Natural killer cell (primary cell): ENCODE results near the gene TBC1D7. TPM values are rescaled to one million over a fixed set of nuclear protein-coding genes. Genes with fewer than 3 reads are reported as not detected.

Source experiments
- ATAC-seq, 3 donors: fragments of 150-1000 bp in 2 of 3; fragments of 200-7000 bp in 1 of 3; cut with Tn5 transposase; 1 replicate in 1 of 3; 2 replicates in 2 of 3; pipeline ENCODE4 v1.10.0; 2021; ENCODE audit warnings: mild to moderate bottlenecking in 2 of 3, moderate library complexity in 2 of 3
- DNase-seq, 2 donors: peaks; one replicate each; pipeline versions ENCODE4 v3.0.0 to v3.0.0-alpha.2; 2013 to 2021; ENCODE audit warnings: mixed read lengths in 1 of 2
- H3K27ac ChIP-seq: one replicate; pipeline ENCODE4 v1.5.1; 2013; ENCODE audit warnings: mild to moderate bottlenecking, low read length
- H3K27me3 ChIP-seq: one replicate; pipeline ENCODE4 v1.6.1; 2013; ENCODE audit warnings: low read length; ENCODE audit not compliant: control insufficient read depth, insufficient read depth
- H3K36me3 ChIP-seq: one replicate; pipeline ENCODE4 v1.6.1; 2013; ENCODE audit warnings: low read length; ENCODE audit not compliant: control insufficient read depth, insufficient read depth
- H3K4me1 ChIP-seq: one replicate; pipeline ENCODE4 v1.6.1; 2013; ENCODE audit warnings: low read length; ENCODE audit not compliant: control insufficient read depth, insufficient read depth
- H3K4me3 ChIP-seq: one replicate; pipeline ENCODE4 v1.5.1; 2013; ENCODE audit warnings: low read length
- H3K9me3 ChIP-seq: one replicate; pipeline ENCODE4 v1.6.1; 2013; ENCODE audit warnings: low read length; ENCODE audit not compliant: control insufficient read depth, insufficient read depth
- H3K27ac Mint-ChIP-seq, 2 donors: one replicate each; pipeline ENCODE4 v1.8.0; 2022; ENCODE audit warnings: mild to moderate bottlenecking in 2 of 2, mixed read lengths in 2 of 2, moderate library complexity in 1 of 2
- H3K27me3 Mint-ChIP-seq, 2 donors: one replicate each; pipeline ENCODE4 v1.8.0; 2022; ENCODE audit warnings: low read depth in 2 of 2, mixed read lengths in 2 of 2
- H3K36me3 Mint-ChIP-seq: one replicate; pipeline ENCODE4 v1.8.0; 2022; ENCODE audit warnings: mixed read lengths
- H3K4me1 Mint-ChIP-seq, 2 donors: one replicate each; pipeline ENCODE4 v1.8.0; 2022; ENCODE audit warnings: mixed read lengths in 2 of 2
- H3K4me3 Mint-ChIP-seq: one replicate; pipeline ENCODE4 v1.8.0; 2022; ENCODE audit warnings: mild to moderate bottlenecking, moderate library complexity, mixed read lengths
- H3K9me3 Mint-ChIP-seq, 2 donors: one replicate each; pipeline ENCODE4 v1.8.0; 2022; ENCODE audit warnings: mixed read lengths in 2 of 2
- CTCF ChIP-seq: fragments of 200-600 bp; IDR thresholded peaks from one replicate; pipeline ENCODE4 v1.8.0; 2022; ENCODE audit warnings: antibody characterized with exemption
- WGBS: methylation state at CpG from one replicate; pipeline ENCODE4 v1.1.7; 2013; ENCODE audit warnings: missing lambda C conversion rate; ENCODE audit not compliant: insufficient coverage; 5-methylcytosine and 5-hydroxymethylcytosine counted together
- intact Hi-C: fragments of 100-400 bp; cut with micrococcal nuclease; formaldehyde crosslinking; loops from one replicate; pipeline ENCODE4 v1.14.2; 2022
- total RNA-seq, 4 donors: library from RNA; stranded (reverse); fragments of 120-200 nt in 1 of 4; gene quantifications; one replicate each; pipeline versions ENCODE4 v1.2.3 to v1.2.4, GENCODE V29; 2013 to 2022

The TBC1D7 gene
- total RNA-seq, 3 donors from 2014 or later (not counting 1 experiment from before 2014, with no cell fraction given) = 20.1 to 29.7 (median 24.3) TPM

- H3K36me3 ChIP-seq = no peaks in the 10 kb centered on the region
- ATAC-seq (no peak), DNase-seq (no peak)
- H3K4me3 ChIP-seq = no peak overlapping the region
- peak overlapping the region in 1 of 2 donors; percentile 58 for H3K27ac Mint-ChIP-seq
- H3K4me3 Mint-ChIP-seq = no peak overlapping the region
- no peaks in the 10 kb centered on the region for H3K27me3 Mint-ChIP-seq
- peaks cover 20% of the 10 kb centered on the region for H3K4me1 ChIP-seq
- no peaks in the 10 kb centered on the region for H3K36me3 Mint-ChIP-seq
- no peak overlapping the region for H3K27ac ChIP-seq
- intact Hi-C loops = loop anchor here (5.0 to 10.0 kb wide), 2 partner anchors 50 to 423 kb away; no protein-coding TSS in a partner anchor
- no peaks in the 10 kb centered on the region for H3K9me3 Mint-ChIP-seq
- H3K4me1 Mint-ChIP-seq = peaks cover 20 to 23% of the 10 kb centered on the region in 2 donors
- no peak for TF ChIP-seq CTCF
- WGBS = 49% methylated on average over 3 of the region's 3 CpGs
- H3K9me3 ChIP-seq = no peaks in the 10 kb centered on the region
- H3K27me3 ChIP-seq = no peaks in the 10 kb centered on the region
Measured at GRCh38 chr6:13334953-13335352, 6.6 kb upstream of the TBC1D7 start.

- H3K4me1 Mint-ChIP-seq = peaks cover 19% of the 10 kb centered on the region in 2 donors
- peaks cover 15% of the 10 kb centered on the region for H3K4me1 ChIP-seq
- no peaks in the 10 kb centered on the region for H3K36me3 Mint-ChIP-seq
- H3K36me3 ChIP-seq = no peaks in the 10 kb centered on the region
- no peak overlapping the region for H3K27ac ChIP-seq
- no peaks in the 10 kb centered on the region for H3K27me3 Mint-ChIP-seq
- no peak for ATAC-seq
- no peaks in the 10 kb centered on the region for H3K27me3 ChIP-seq
- H3K27ac Mint-ChIP-seq = no peak overlapping the region
- H3K4me3 ChIP-seq = no peak overlapping the region
- no peaks in the 10 kb centered on the region for H3K9me3 Mint-ChIP-seq
- 85% methylated on average over 2 of the region's 2 CpGs for WGBS
- DNase-seq = no peak
- H3K9me3 ChIP-seq = no peaks in the 10 kb centered on the region
- intact Hi-C loops = loop anchor here (5.0 to 10.0 kb wide), 2 partner anchors 52 to 420 kb away; no protein-coding TSS in a partner anchor
- no peak overlapping the region for H3K4me3 Mint-ChIP-seq
- no peak for TF ChIP-seq CTCF
Measured at GRCh38 chr6:13332349-13332706, 4.0 kb upstream of the TBC1D7 start.

- DNase-seq (peak in 1 of 2 donors; percentile 55), ATAC-seq (no peak)
- no peaks in the 10 kb centered on the region for H3K9me3 Mint-ChIP-seq
- Histone ChIP-seq H3K4me1 (peaks cover 12% of the 10 kb centered on the region), H3K27me3 (no peaks in the 10 kb centered on the region), H3K9me3 (no peaks in the 10 kb centered on the region), H3K4me3 (no peak overlapping the region), H3K36me3 (no peaks in the 10 kb centered on the region), H3K27ac (no peak overlapping the region)
- intact Hi-C loops = loop anchor here (5.0 to 10.0 kb wide), 2 partner anchors 53 to 419 kb away; no protein-coding TSS in a partner anchor
- H3K27me3 Mint-ChIP-seq = no peaks in the 10 kb centered on the region
- peaks cover 19 to 21% of the 10 kb centered on the region in 2 donors for H3K4me1 Mint-ChIP-seq
- 64% methylated on average over 11 of the region's 13 CpGs for WGBS
- H3K36me3 Mint-ChIP-seq = no peaks in the 10 kb centered on the region
- H3K27ac Mint-ChIP-seq = peak overlapping the region in 1 of 2 donors; percentile 12
- H3K4me3 Mint-ChIP-seq = peak overlapping the region; percentile 21
- peak; percentile 60 for TF ChIP-seq CTCF
Measured at GRCh38 chr6:13331516-13332348, 3.4 kb upstream of the TBC1D7 start.
